A549 (cell line): ENCODE measurements around the gene SRA1.

Source experiments
- CHD2 ChIP-seq: fragments of 150-350 bp; IDR thresholded peaks from 2 replicates; pipeline ENCODE4 v1.6.1; 2014; ENCODE audit warnings: low read length; ENCODE audit not compliant: partially characterized antibody
- CTCF ChIP-seq: fragments of >200 bp; sonication (Bioruptor Twin); formaldehyde crosslinking; IDR thresholded peaks from 3 replicates; pipeline ENCODE4 v1.5.1; 2016
- ESRRA ChIP-seq: fragments of 150-350 bp; IDR thresholded peaks from 2 replicates; pipeline ENCODE4 v1.6.1; 2014; ENCODE audit warnings: mild to moderate bottlenecking, low read length, borderline replicate concordance
- GATA3 ChIP-seq: IDR thresholded peaks from 2 replicates; pipeline ENCODE4 v1.6.1; 2012; ENCODE audit warnings: borderline replicate concordance
- JUN ChIP-seq, 2 experiments: fragments of >200 bp; sonication (Bioruptor Twin); formaldehyde crosslinking; IDR thresholded peaks; 2 replicates in 1 of 2; 3 replicates in 1 of 2; pipeline ENCODE4 v1.6.1; 2016 to 2017
- NR3C1 ChIP-seq: fragments of >200 bp; sonication (Bioruptor Twin); formaldehyde crosslinking; IDR thresholded peaks from 3 replicates; pipeline ENCODE4 v1.6.1; 2017
- POLR2A ChIP-seq: IDR thresholded peaks from 2 replicates; pipeline ENCODE4 v1.6.1; 2012; ENCODE audit warnings: mild to moderate bottlenecking, low read length
- RAD21 ChIP-seq, 2 experiments: fragments of >200 bp in 1 of 2; sonication (Bioruptor Twin) in 1 of 2; formaldehyde crosslinking in 1 of 2; IDR thresholded peaks in 1 of 2; conservative IDR thresholded peaks in 1 of 2; 2 replicates in 1 of 2; 3 replicates in 1 of 2; pipeline ENCODE4 v1.6.1; 2012 to 2018; ENCODE audit warnings: inconsistent platforms in 1 of 2
- TF ChIP-seq, protein P1 (sequence below): fragments of 200-600 bp; sonication (generic); IDR thresholded peaks from 2 replicates; pipeline ENCODE4 v1.6.1; 2016; ENCODE audit warnings: antibody characterized with exemption, mild to moderate bottlenecking, moderate library complexity
- TF ChIP-seq, protein P2 (sequence below): fragments of >200 bp; sonication (Bioruptor Twin); formaldehyde crosslinking; IDR thresholded peaks from 2 replicates; pipeline ENCODE4 v1.6.1; 2016

DNA sequence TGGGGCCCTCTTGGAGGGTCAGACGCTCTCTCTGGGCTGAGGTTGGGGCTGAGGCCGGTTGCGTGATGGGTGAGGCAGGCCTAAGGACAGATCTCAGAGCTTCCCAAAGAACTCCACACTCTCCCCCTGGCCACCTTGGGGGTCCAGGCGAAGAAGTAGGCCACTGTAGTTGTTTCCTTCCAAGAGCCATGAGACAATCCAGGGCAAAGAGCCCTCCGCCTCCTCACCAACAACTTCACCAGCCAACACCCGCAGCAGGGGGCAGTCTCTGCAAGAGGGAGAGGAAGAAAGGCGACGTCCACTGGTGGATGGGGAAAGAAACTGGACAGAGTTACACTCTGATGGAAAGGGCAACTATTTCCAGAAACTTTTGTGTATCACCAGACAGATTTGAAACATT is 18.0 kb upstream of the SRA1 start:
- TF ChIP-seq CTCF: 0 out of 3 replicates have a peak, but pooled peaks have one; percentile 30
- TF ChIP-seq POLR2A: no peak
- TF ChIP-seq, protein P1, sequence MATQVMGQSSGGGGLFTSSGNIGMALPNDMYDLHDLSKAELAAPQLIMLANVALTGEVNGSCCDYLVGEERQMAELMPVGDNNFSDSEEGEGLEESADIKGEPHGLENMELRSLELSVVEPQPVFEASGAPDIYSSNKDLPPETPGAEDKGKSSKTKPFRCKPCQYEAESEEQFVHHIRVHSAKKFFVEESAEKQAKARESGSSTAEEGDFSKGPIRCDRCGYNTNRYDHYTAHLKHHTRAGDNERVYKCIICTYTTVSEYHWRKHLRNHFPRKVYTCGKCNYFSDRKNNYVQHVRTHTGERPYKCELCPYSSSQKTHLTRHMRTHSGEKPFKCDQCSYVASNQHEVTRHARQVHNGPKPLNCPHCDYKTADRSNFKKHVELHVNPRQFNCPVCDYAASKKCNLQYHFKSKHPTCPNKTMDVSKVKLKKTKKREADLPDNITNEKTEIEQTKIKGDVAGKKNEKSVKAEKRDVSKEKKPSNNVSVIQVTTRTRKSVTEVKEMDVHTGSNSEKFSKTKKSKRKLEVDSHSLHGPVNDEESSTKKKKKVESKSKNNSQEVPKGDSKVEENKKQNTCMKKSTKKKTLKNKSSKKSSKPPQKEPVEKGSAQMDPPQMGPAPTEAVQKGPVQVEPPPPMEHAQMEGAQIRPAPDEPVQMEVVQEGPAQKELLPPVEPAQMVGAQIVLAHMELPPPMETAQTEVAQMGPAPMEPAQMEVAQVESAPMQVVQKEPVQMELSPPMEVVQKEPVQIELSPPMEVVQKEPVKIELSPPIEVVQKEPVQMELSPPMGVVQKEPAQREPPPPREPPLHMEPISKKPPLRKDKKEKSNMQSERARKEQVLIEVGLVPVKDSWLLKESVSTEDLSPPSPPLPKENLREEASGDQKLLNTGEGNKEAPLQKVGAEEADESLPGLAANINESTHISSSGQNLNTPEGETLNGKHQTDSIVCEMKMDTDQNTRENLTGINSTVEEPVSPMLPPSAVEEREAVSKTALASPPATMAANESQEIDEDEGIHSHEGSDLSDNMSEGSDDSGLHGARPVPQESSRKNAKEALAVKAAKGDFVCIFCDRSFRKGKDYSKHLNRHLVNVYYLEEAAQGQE: no peak
- TF ChIP-seq CHD2: no peak
- TF ChIP-seq ESRRA: no peak
- peak; percentile 50 to 71 for TF ChIP-seq RAD21 (conservative IDR thresholded peaks at IDR 0.05 in 1 of 2, IDR thresholded peaks at IDR 0.05 in 1 of 2)
- TF ChIP-seq JUN (IDR thresholded peaks at IDR 0.05): no peak
- no peak for TF ChIP-seq GATA3
- TF ChIP-seq NR3C1: no peak
- TF ChIP-seq, protein P2, sequence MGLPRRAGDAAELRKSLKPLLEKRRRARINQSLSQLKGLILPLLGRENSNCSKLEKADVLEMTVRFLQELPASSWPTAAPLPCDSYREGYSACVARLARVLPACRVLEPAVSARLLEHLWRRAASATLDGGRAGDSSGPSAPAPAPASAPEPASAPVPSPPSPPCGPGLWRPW: no peak
